Measurements from ENCODE around the gene ARID5B. TPM values are rescaled to one million over a fixed set of nuclear protein-coding genes. Genes with fewer than 3 reads are reported as not detected.

ARID5B gene
- total and polyA plus RNA-seq, 2 donors (not counting 3 experiments of a cell fraction or from before 2014, with no cell fraction given) = 5.6 to 8.9 TPM

GRCh38 chr10:61992059-61992460 is 90.6 kb downstream of the ARID5B start:
- no peak overlapping the region for H3K27ac ChIP-seq (ENCODE audit: insufficient read depth, low read depth, low read length)
- POLR2A ChIA-PET = interaction anchor here (1.4 kb wide), 1 partner anchor 93 kb away, joined by 5 read pairs; no protein-coding TSS in a partner anchor

More at GRCh38 chr10:61992059-61992460, 90.6 kb downstream of the ARID5B start:
- H3K4me3 ChIP-seq (replicated peaks in 1 of 3; ENCODE audit: insufficient read depth in 1 of 3, low read depth in 1 of 3, low read length in 3 of 3) = no peak overlapping the region
- no peaks in the 10 kb centered on the region for H3K79me2 ChIP-seq (ENCODE audit: control insufficient read depth, insufficient read depth, low read length)
- TF ChIP-seq CTCF (IDR thresholded peaks at IDR 0.05; ENCODE audit: extremely low read depth in 1 of 2, insufficient read depth in 1 of 2, low read depth in 1 of 2, low read length in 2 of 2) = no peak
- no peak for TF ChIP-seq JUN (IDR thresholded peaks at IDR 0.05; ENCODE audit: borderline replicate concordance, insufficient read depth, insufficient read length, low read depth)
- TF ChIP-seq MYC (IDR thresholded peaks at IDR 0.05; ENCODE audit: low read depth, low read length) = no peak
- H3K4me1 ChIP-seq (ENCODE audit: control insufficient read depth, extremely low read depth, insufficient read depth, low read length) = peaks cover 23% of the 10 kb centered on the region
- no peaks in the 10 kb centered on the region for H4K20me1 ChIP-seq (replicated peaks; ENCODE audit: control insufficient read depth, extremely low read depth, insufficient read depth, low read length)
- H2AFZ ChIP-seq (ENCODE audit: low read depth, low read length) = no peak overlapping the region
- H3K9me3 ChIP-seq (replicated peaks; ENCODE audit: control insufficient read depth, insufficient read depth, low read length) = no peaks in the 10 kb centered on the region
- dilution Hi-C loops (cut with MboI; ENCODE audit: extremely low pct_ligation_motif_present, low sequenced_read_pairs) (no loop called here), intact Hi-C loops (cut with micrococcal nuclease) (loop anchor here (2.0 kb wide), 3 partner anchors 17 to 139 kb away; no protein-coding TSS in a partner anchor)
- H3K27me3 ChIP-seq (ENCODE audit: control insufficient read depth in 2 of 2, insufficient read depth in 2 of 2, low read length in 2 of 2) = no peaks in the 10 kb centered on the region
- no peak overlapping the region for H3K9ac ChIP-seq (replicated peaks; ENCODE audit: extremely low read depth, insufficient read depth, low read length)
- no TSS peak for BruUV-seq (replicated peaks)
- H3K9me1 ChIP-seq (replicated peaks; ENCODE audit: control insufficient read depth, extremely low read depth, insufficient read depth, low read length) = no peaks in the 10 kb centered on the region
- no peak for FAIRE-seq
- H3K36me3 ChIP-seq (ENCODE audit: control insufficient read depth in 2 of 2, extremely low read depth in 1 of 2, insufficient read depth in 2 of 2, low read length in 2 of 2) = no peaks in the 10 kb centered on the region
- H3K4me2 ChIP-seq (ENCODE audit: insufficient read depth, low read length) = no peak overlapping the region
- CTCF ChIA-PET = interaction anchor here (1.4 to 2.2 kb wide), 2 partner anchors 25 to 253 kb away, joined by 3 to 8 read pairs; no protein-coding TSS in a partner anchor
- peak; percentile 26 for DNase-seq (ENCODE audit: low read depth, low spot score)

All from endothelial cell of umbilical vein (primary cell).